ENCODE data around the gene HUWE1. TPM values are rescaled to one million over a fixed set of nuclear protein-coding genes. Genes with fewer than 3 reads are reported as not detected.

The HUWE1 gene
- total and polyA plus RNA-seq, 2 experiments from 2014 or later = 61.2 to 225 TPM

- no peak for TF ChIP-seq REST (IDR thresholded peaks at IDR 0.05; ENCODE audit: unreplicated experiment)
Measured at GRCh38 chrX:53682885-53683555, 3.5 kb downstream of the HUWE1 start (continued).

GRCh38 chrX:53681661-53682060, 4.9 kb downstream of the HUWE1 start:
- H3K36me3 Mint-ChIP-seq (ENCODE audit: low read depth) = peaks cover 58% of the 10 kb centered on the region
- H3K9me2 ChIP-seq (ENCODE audit: insufficient read depth) = no peaks in the 10 kb centered on the region
- peaks cover 13% of the 10 kb centered on the region for H3K4me1 Mint-ChIP-seq
- H3K36me3 ChIP-seq (ENCODE audit: insufficient read depth) = peaks cover 4% of the 10 kb centered on the region; the same call in 1 of the 2 replicates
- H3K79me2 ChIP-seq (replicated peaks; ENCODE audit: insufficient read depth) = peaks cover 81% of the 10 kb centered on the region
- H3K27me3 ChIP-seq (ENCODE audit: insufficient read depth) = no peaks in the 10 kb centered on the region
- peak overlapping the region; percentile 93 for H3K4me3 Mint-ChIP-seq
- H3K9me3 Mint-ChIP-seq = no peaks in the 10 kb centered on the region
- H3K4me3 ChIP-seq = peak overlapping the region; percentile 85
- no peak for DNase-seq (ENCODE audit: low spot score)
- no peak overlapping the region for H3K27ac ChIP-seq (ENCODE audit: low read depth)
- H3K27ac Mint-ChIP-seq = no peak overlapping the region; the same call in 1 of the 2 replicates
- peaks cover 8% of the 10 kb centered on the region for H3K27me3 Mint-ChIP-seq (ENCODE audit: insufficient read depth, low read depth, poor library complexity)
- H3F3A ChIP-seq (replicated peaks; ENCODE audit: low read depth) = no peaks in the 10 kb centered on the region
- H3K4me2 ChIP-seq = peak overlapping the region; percentile 88; the same call in 1 of the 2 replicates
- ATAC-seq = no peak
- peaks cover 35% of the 10 kb centered on the region for H4K20me1 ChIP-seq (replicated peaks; ENCODE audit: insufficient read depth)
- H2AFZ ChIP-seq = no peak overlapping the region
- H3K4me1 ChIP-seq (ENCODE audit: insufficient read depth) = no peaks in the 10 kb centered on the region; the same call in 1 of the 2 replicates
- TF ChIP-seq JUNB (IDR thresholded peaks at IDR 0.05; ENCODE audit: unreplicated experiment) (no peak), ETS1 (IDR thresholded peaks at IDR 0.05) (no peak), NANOG (IDR thresholded peaks at IDR 0.05; ENCODE audit: borderline replicate concordance) (no peak), EZH2phosphoT487 (IDR thresholded peaks at IDR 0.05; ENCODE audit: unreplicated experiment) (no peak), ZNF462 (CRISPR knock-in tag; IDR thresholded peaks at IDR 0.05) (no peak), ZNF114 (CRISPR knock-in tag; IDR thresholded peaks at IDR 0.05) (no peak), CREB1 (CRISPR knock-in tag; IDR thresholded peaks at IDR 0.05; ENCODE audit: low read depth) (no peak), ZNF331 (CRISPR knock-in tag; IDR thresholded peaks at IDR 0.05; ENCODE audit: low read depth) (no peak), POLR2AphosphoS5 (IDR thresholded peaks at IDR 0.05; ENCODE audit: low read depth) (no peak), REST (IDR thresholded peaks at IDR 0.05; ENCODE audit: unreplicated experiment) (no peak)

Measured in GM23338 (cell line).